ENCODE results near the gene RAP1GDS1.
"Not testable (repeated sequence)": the region's sequence is repeated elsewhere in the genome, so short reads cannot be mapped to it uniquely, and the experiment has no call there.

The RAP1GDS1 gene

GRCh38 chr4:98359646-98360045, 98.5 kb downstream of the RAP1GDS1 start:
- no peak for DNase-seq

GRCh38 chr4:98363431-98363830, 102.2 kb downstream of the RAP1GDS1 start:
- no peak for DNase-seq

DNA sequence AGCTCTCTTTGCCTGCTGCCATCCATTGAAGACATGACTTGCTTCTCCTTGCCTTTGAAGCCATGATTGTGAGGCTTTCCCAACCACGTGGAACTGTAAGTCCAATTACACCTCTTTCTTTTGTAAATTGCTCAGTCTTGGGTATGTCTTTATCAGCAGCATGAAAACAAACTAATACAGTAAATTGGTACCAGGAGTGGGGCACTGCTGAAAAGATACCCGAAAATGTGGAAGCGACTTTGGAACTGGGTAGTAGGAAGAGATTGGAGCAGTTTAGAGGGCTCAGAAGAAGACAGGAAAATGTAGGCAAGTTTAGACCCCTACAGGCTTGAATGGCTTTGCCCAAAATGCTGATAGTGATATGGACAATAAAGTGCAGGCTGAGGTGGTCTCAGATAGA, 105.1 kb downstream of the RAP1GDS1 start:
- DNase-seq = not testable (repeated sequence)

DNA sequence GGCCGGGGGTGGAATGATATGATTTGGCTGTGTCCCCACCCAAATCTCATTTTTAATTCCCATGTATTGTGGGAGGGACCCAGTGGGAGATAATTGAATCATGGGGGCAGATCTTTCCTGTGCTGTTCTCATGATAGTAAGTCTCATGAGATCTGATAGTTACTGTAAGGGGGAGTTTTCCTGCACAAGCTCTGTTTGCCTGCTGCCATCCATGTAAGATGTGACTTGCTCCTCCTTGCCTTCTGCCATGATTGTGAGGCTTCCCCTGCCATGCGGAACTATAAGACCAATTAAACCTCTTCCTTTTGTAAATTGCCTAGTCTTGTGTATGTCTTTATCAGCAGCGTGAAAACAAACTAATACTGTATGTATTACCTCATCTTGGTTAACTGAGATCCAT, 106.8 kb downstream of the RAP1GDS1 start:
- not testable (repeated sequence) for DNase-seq

DNA sequence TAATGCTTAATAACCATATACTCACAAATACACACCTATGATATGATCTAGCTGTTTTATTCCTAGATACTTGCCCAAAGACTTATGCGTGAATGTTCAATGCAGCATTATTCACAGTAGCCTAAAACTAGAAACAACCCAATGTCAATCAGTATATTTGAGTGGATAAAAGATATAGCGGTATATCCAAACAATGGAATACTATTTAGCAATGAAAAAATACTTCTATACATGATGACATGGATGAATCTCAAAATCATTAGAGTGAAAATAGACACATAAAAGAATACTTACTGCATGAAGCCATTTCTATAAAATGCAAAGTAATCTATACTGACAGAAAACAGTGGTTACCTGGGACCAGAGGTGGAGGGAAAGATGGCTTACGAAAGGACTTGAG, 108.1 kb downstream of the RAP1GDS1 start:
- no peak for DNase-seq

DNA sequence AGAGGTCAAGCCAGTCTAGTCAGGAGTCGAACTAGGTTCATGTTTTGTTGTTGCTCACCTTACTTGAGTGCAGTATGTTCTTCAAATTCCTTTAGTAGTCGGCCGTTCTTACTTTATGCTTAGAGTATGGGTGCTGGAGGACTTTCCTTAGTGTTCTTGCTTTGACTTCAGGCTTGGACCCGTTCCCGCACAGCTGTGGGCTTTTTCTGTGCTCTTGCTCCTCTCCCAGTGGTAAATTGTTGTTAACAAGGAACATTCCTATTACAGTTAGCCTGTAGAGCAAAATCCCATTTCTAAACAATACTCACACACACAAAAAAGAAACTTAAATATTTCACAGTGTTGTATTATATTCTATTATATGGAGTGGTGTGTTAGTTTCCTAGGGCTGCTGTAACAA, 113.5 kb downstream of the RAP1GDS1 start:
- no peak for DNase-seq

DNA sequence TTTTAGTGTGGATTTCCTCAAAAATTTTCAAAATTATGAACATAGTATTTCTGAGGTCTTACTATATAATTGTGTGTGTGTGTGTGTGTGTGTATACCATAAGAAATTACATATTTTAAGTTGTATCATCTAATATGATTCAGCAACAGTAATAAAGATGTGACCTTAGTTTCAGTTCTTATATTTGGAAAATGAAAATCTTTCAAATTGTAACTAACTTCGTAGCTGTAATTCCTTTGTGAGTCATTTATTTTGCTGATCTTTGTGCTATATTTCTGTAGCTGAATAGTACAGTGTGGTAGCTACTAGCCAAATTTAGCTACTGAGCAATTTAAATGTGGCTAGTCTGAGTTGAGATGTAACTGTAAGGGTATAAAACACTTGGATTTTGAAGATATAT, 116.4 kb downstream of the RAP1GDS1 start:
- no peak for DNase-seq

GRCh38 chr4:98381306-98381705, 120.1 kb downstream of the RAP1GDS1 start:
- DNase-seq = no peak

GRCh38 chr4:98383431-98384106, 122.4 kb downstream of the RAP1GDS1 start:
- DNase-seq = no peak

GRCh38 chr4:98385831-98386230, 124.6 kb downstream of the RAP1GDS1 start:
- DNase-seq = no peak

GRCh38 chr4:98387345-98388026, 126.3 kb downstream of the RAP1GDS1 start:
- DNase-seq = no peak

GRCh38 chr4:98394134-98394533, 132.9 kb downstream of the RAP1GDS1 start:
- no peak for DNase-seq

- no peak for DNase-seq
Measured at GRCh38 chr4:98399915-98400314, 138.7 kb downstream of the RAP1GDS1 start.

DNA sequence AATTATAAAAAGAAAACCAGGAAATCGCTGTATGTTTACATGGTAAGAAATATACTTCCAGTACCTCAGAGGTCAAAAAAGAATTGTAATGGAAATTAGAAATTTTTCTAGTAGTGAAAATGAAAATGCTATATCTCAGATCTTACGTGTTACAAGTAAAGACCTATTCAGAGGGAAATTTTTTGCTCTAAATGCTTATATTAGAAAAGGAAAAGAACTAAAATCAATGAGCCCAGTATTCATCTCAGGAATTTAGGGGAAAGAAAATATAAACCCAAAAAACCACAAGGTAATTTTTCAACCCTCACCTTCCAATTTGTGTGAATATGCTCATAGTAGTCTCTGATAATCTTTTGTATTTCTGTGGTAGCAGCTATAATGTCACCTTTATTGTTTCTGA, 145.6 kb downstream of the RAP1GDS1 start:
- DNase-seq = no peak

DNA sequence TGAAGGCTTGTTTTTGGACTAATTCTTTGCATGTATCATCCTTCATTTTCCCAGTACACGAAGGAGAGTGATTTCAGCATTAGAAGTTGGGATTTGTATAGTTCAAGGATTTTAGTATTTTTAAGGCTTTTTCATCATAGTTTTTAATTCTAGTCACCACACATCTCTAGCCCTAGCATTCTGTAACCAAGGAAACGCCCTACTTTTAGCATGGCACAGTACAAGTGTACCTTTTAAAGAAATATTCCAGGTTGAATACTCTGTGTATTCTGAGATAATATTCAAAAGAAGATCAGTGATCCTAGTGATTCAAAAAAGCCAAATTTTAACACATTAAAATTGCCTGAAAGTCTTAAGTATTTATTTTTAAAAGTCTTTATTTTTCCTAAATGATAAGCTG, 150.5 kb downstream of the RAP1GDS1 start:
- no peak for DNase-seq

- no peak for DNase-seq
Measured at GRCh38 chr4:98416844-98417243, 155.7 kb downstream of the RAP1GDS1 start.

- not testable (repeated sequence) for DNase-seq
Measured at GRCh38 chr4:98420151-98420550, 159.0 kb downstream of the RAP1GDS1 start.

GRCh38 chr4:98421111-98421510, 159.9 kb downstream of the RAP1GDS1 start:
- no peak for DNase-seq

- no peak for DNase-seq
Measured at GRCh38 chr4:98423009-98423408, 161.8 kb downstream of the RAP1GDS1 start.

DNA sequence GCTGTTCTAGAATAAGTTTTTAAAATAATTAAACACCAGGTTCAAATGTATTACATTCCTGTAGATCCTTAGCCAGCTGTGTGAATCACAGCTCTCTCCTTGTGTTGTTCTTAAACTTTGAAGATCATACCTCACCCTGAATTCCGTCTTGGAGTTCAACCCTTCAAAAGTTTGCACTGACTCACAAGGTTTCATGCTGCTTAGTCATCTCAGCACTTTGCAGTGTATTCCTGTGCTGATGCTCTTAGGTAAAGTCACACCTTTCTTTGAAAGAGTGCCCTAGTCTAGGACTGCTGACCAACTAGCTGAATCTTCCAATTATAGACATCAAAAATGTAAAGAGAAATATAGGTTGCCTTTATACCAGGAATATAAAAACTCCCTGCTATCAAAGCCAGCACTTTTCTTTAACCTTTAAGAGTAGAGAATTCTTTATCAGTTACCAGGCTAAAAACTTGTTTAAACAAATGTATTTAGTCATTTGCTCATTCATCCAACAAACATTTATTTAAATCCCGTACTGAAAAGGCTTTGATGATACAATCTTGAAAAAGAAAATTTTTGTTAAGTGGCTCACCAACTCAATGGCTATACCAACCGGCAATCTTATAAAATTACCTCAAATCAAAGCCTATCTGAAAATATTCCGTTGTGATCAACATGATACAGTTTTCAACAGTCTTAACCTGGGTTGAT, 169.7 kb downstream of the RAP1GDS1 start:
- no peak for DNase-seq

GRCh38 chr4:98433691-98434090, 172.5 kb downstream of the RAP1GDS1 start:
- no peak for DNase-seq

DNA sequence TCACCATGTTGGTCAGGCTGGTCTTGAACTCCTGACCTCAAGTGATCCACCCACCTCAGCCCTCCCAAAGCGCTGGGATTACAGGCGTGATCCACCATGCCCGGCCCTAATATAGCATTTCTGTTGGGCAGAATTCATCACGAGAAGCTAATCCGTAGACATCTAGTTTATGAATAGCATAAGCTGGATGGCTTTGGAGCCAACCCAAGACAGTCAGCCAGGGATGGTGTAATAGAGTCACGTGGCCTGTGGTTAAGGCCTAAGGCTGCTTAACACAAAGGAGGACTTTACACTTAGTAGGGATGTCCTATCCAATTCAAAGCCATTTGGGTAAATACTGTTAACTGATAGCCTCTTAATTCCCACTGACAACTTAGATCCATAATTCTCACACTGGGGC, 173.6 kb downstream of the RAP1GDS1 start:
- no peak for DNase-seq

- no peak for DNase-seq
Measured at GRCh38 chr4:98444371-98444770, 183.2 kb downstream of the RAP1GDS1 start.

Measured in activated T-cell treated with anti-CD3 and anti-CD28 coated beads, Interleukin-2, amount 50 U/mL, for 1 hour (primary cell).